ENCODE data around the gene LIX1.
"Not testable (repeated sequence)": the region's sequence is repeated elsewhere in the genome, so short reads cannot be mapped to it uniquely, and the experiment has no call there.

Gene LIX1

GRCh38 chr5:97100476-97100875 is 41.9 kb downstream of the LIX1 start:
- DNase-seq: no peak

GRCh38 chr5:97098922-97099321 is 43.5 kb downstream of the LIX1 start:
- no peak for DNase-seq

GRCh38 chr5:97097326-97098230 is 44.8 kb downstream of the LIX1 start:
- no peak for DNase-seq

GRCh38 chr5:97096846-97097245 is 45.6 kb downstream of the LIX1 start:
- no peak for DNase-seq

- no peak for DNase-seq
Observed at GRCh38 chr5:97096191-97096590, 46.2 kb downstream of the LIX1 start.

GRCh38 chr5:97095318-97095732 is 47.1 kb downstream of the LIX1 start:
- DNase-seq: no peak

- DNase-seq: peak; percentile 94
Observed at GRCh38 chr5:97094579-97095317, 47.7 kb downstream of the LIX1 start.

- DNase-seq: no peak
Observed at GRCh38 chr5:97093193-97093592, 49.2 kb downstream of the LIX1 start.

- no peak for DNase-seq
Observed at GRCh38 chr5:97090944-97091343, 51.5 kb downstream of the LIX1 start.

GRCh38 chr5:97089149-97089801 is 53.1 kb downstream of the LIX1 start:
- no peak for DNase-seq

- no peak for DNase-seq
Observed at GRCh38 chr5:97088774-97089148, 53.6 kb downstream of the LIX1 start.

- no peak for DNase-seq
Observed at GRCh38 chr5:97087138-97087537, 55.3 kb downstream of the LIX1 start.

GRCh38 chr5:97085459-97086181 is 56.8 kb downstream of the LIX1 start:
- no peak for DNase-seq

- not testable (repeated sequence) for DNase-seq
Observed at GRCh38 chr5:97084782-97085458, 57.5 kb downstream of the LIX1 start.

- DNase-seq: peak; percentile 11
Observed at GRCh38 chr5:97078958-97079743, 63.3 kb downstream of the LIX1 start.

GRCh38 chr5:97077246-97077645 is 65.2 kb downstream of the LIX1 start:
- no peak for DNase-seq

GRCh38 chr5:97076098-97076497 is 66.3 kb downstream of the LIX1 start:
- DNase-seq: no peak

GRCh38 chr5:97075649-97076048 is 66.8 kb downstream of the LIX1 start:
- DNase-seq: no peak

- DNase-seq: no peak
Observed at GRCh38 chr5:97074859-97075489, 67.4 kb downstream of the LIX1 start.

GRCh38 chr5:97073420-97073819 is 69.0 kb downstream of the LIX1 start:
- no peak for DNase-seq

- DNase-seq: no peak
Observed at GRCh38 chr5:97072696-97073095, 69.7 kb downstream of the LIX1 start.

Measured in activated CD4-positive, alpha-beta T cell treated with anti-CD3 and anti-CD28 coated beads, Interleukin-2, amount 50 U/mL, for 16 hours (primary cell).